ENCODE measurements around the gene NT5M. TPM values are rescaled to one million over a fixed set of nuclear protein-coding genes. Genes with fewer than 3 reads are reported as not detected.

Gene NT5M
- total and polyA plus RNA-seq, 2 donors (not counting 1 experiment from before 2014, with no cell fraction given): 0.37 to 1.2 TPM

DNA sequence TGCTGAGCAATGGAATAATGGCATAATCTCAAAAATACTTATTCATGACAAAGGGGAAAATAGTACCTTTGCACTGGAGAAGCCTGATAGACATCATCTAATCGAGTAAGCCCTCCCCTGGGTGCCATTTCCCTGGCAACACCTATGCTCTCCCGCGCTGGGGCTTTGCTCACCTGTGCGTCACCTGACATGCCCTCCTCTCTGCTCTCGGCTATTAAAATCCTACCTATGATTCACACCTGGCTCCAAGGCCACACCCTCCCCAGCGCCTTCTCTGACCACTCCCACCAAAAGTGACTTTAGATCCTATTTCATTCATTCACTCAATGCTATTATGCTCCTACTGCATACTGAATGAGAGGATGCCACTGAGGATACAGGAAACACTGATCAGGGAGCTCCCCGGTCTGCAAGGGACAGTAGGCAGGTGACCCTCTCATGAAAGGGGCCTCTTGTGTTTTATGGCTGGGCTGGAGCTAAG, 83.9 kb downstream of the NT5M start:
- Histone ChIP-seq H2AFZ (ENCODE audit: low read length) (no peak overlapping the region), H3K36me3 (ENCODE audit: control insufficient read depth, insufficient read depth, low read length) (no peaks in the 10 kb centered on the region), H3K4me3 (replicated peaks in 1 of 4; ENCODE audit: control extremely low read depth in 1 of 4, insufficient read depth in 1 of 4, low read depth in 3 of 4, low read length in 4 of 4) (no peak overlapping the region), H3K4me1 (ENCODE audit: control insufficient read depth, extremely low read depth, insufficient read depth, low read length) (no peaks in the 10 kb centered on the region), H3K4me2 (ENCODE audit: extremely low read depth, insufficient read depth, low read length) (no peak overlapping the region), H3K79me2 (ENCODE audit: control insufficient read depth, insufficient read depth, low read length) (no peaks in the 10 kb centered on the region), H3K9me3 (ENCODE audit: control insufficient read depth, insufficient read depth, low read depth, low read length) (no peaks in the 10 kb centered on the region), H4K20me1 (ENCODE audit: control insufficient read depth, extremely low read depth, insufficient read depth, low read length) (no peaks in the 10 kb centered on the region), H3K27me3 (ENCODE audit: control insufficient read depth, insufficient read depth, low read length) (peaks cover 5% of the 10 kb centered on the region), H3K9ac (ENCODE audit: insufficient read depth, low read length) (no peak overlapping the region), H3K27ac (ENCODE audit: insufficient read depth, low read length) (no peak overlapping the region)
- no peak for DNase-seq (ENCODE audit: low read depth in 2 of 2)
- TF ChIP-seq, protein P1, sequence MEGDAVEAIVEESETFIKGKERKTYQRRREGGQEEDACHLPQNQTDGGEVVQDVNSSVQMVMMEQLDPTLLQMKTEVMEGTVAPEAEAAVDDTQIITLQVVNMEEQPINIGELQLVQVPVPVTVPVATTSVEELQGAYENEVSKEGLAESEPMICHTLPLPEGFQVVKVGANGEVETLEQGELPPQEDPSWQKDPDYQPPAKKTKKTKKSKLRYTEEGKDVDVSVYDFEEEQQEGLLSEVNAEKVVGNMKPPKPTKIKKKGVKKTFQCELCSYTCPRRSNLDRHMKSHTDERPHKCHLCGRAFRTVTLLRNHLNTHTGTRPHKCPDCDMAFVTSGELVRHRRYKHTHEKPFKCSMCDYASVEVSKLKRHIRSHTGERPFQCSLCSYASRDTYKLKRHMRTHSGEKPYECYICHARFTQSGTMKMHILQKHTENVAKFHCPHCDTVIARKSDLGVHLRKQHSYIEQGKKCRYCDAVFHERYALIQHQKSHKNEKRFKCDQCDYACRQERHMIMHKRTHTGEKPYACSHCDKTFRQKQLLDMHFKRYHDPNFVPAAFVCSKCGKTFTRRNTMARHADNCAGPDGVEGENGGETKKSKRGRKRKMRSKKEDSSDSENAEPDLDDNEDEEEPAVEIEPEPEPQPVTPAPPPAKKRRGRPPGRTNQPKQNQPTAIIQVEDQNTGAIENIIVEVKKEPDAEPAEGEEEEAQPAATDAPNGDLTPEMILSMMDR (conservative IDR thresholded peaks at IDR 0.05 in 1 of 2, IDR thresholded peaks at IDR 0.05 in 1 of 2; ENCODE audit: low read depth in 1 of 2, low read length in 2 of 2): no peak
- no peak for TF ChIP-seq EZH2 (IDR thresholded peaks at IDR 0.05; ENCODE audit: low read length, missing control alignments)

DNA sequence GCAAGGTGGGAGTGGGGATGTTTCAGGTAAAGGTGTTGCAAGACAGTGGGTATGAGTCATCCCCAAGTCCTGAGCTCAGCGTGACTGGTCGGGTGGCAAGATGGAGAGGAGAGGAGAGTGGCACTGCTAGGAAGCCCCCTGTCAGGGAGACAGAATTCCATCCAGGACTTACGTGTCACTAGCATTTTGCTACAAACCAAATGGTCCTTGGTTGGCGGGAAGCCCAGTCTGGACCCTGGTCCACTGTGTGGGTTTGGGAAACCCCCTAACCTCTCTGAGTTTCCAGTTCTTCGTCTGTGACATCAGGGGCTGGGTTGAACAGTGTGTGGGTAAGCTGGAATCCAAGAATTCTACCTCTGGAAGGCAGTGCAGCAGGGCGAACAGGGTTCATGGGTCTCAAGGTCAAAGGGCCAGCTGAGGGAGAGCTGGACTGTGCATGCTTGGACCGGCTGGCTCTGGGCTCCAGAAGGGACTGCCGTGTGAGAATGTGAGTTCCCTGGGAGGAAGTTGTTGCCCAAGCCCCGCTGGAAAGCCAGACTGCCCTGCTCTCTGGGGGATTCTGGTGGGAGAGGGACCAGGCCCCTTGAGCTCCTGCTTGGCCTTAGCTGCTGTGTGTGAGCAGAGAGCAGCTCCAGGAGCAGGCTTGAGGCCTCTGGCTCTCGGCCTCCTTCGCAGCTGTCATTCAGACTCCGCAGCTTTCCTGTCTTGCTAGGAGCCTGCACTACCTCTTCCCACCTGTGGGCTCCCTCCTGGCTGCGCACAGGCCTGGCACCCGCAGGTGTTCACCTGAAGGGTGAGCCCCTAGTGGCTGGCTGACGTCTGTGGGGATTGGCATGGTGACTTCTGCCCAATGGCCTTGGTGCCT, 84.6 kb downstream of the NT5M start:
- no peaks in the 10 kb centered on the region for H4K20me1 ChIP-seq (ENCODE audit: control insufficient read depth, extremely low read depth, insufficient read depth, low read length)
- no peak overlapping the region for H3K4me3 ChIP-seq (replicated peaks in 1 of 4; ENCODE audit: control extremely low read depth in 1 of 4, insufficient read depth in 1 of 4, low read depth in 3 of 4, low read length in 4 of 4)
- H2AFZ ChIP-seq (ENCODE audit: low read length): no peak overlapping the region
- no peak overlapping the region for H3K4me2 ChIP-seq (ENCODE audit: extremely low read depth, insufficient read depth, low read length)
- H3K4me1 ChIP-seq (ENCODE audit: control insufficient read depth, extremely low read depth, insufficient read depth, low read length): no peaks in the 10 kb centered on the region
- no peaks in the 10 kb centered on the region for H3K79me2 ChIP-seq (ENCODE audit: control insufficient read depth, insufficient read depth, low read length)
- no peaks in the 10 kb centered on the region for H3K36me3 ChIP-seq (ENCODE audit: control insufficient read depth, insufficient read depth, low read length)
- no peak for TF ChIP-seq EZH2 (IDR thresholded peaks at IDR 0.05; ENCODE audit: low read length, missing control alignments)
- TF ChIP-seq, protein P1 (conservative IDR thresholded peaks at IDR 0.05 in 1 of 2, IDR thresholded peaks at IDR 0.05 in 1 of 2; ENCODE audit: low read depth in 1 of 2, low read length in 2 of 2): peak in 1 of 2 donors; percentile 16
- no peak overlapping the region for H3K9ac ChIP-seq (ENCODE audit: insufficient read depth, low read length)
- DNase-seq (ENCODE audit: low read depth in 2 of 2): no peak
- no peak overlapping the region for H3K27ac ChIP-seq (ENCODE audit: insufficient read depth, low read length)
- H3K27me3 ChIP-seq (ENCODE audit: control insufficient read depth, insufficient read depth, low read length): no peaks in the 10 kb centered on the region
- no peaks in the 10 kb centered on the region for H3K9me3 ChIP-seq (ENCODE audit: control insufficient read depth, insufficient read depth, low read depth, low read length)

DNA sequence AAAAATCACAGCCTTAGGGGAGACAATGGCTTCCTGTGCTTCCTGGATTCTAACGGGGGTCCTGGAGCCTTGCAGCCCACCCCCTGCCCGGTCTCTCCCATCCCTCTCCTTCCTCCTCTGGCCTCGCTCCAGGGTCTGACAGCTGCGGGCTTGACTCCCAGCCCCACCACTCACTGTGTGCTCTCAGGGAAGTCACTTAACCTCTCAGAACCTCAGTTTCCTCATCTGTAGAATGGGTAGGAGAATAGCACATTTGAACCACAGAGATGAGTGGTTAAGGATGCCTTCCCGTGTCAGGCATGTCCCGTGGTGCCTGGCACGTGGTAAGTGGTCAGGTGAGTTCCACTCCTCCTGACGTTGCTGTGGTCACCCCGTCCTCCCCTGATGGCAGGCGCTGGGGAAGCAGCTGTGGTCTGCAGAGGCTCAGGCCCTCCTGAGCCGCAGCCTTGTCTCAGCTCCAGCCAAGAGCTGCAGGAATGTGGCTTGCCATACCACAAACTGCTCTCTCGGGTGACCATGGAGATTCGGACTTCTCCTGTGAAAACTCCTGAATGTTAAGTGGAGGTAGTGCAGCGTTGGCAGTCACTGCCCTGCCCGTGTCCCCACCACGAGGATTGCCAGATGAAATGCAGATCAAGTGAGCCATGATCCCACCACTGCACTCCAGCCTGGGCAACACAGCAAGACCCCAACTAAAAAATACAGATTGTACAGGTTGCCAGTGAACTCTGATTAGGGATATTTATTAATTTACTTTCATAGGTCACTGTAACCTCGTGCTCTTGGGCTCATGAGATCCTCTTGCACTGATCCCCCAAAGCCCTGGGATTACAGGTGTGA, 85.7 kb downstream of the NT5M start:
- H4K20me1 ChIP-seq (ENCODE audit: control insufficient read depth, extremely low read depth, insufficient read depth, low read length): no peaks in the 10 kb centered on the region
- peak in 1 of 2 donors; percentile 86 for DNase-seq (ENCODE audit: low read depth in 2 of 2)
- no peak overlapping the region for H3K27ac ChIP-seq (ENCODE audit: insufficient read depth, low read length)
- no peak overlapping the region for H3K9ac ChIP-seq (ENCODE audit: insufficient read depth, low read length)
- no peak overlapping the region for H3K4me2 ChIP-seq (ENCODE audit: extremely low read depth, insufficient read depth, low read length)
- H3K36me3 ChIP-seq (ENCODE audit: control insufficient read depth, insufficient read depth, low read length): no peaks in the 10 kb centered on the region
- H3K4me1 ChIP-seq (ENCODE audit: control insufficient read depth, extremely low read depth, insufficient read depth, low read length): no peaks in the 10 kb centered on the region
- H3K27me3 ChIP-seq (ENCODE audit: control insufficient read depth, insufficient read depth, low read length): no peaks in the 10 kb centered on the region
- no peaks in the 10 kb centered on the region for H3K79me2 ChIP-seq (ENCODE audit: control insufficient read depth, insufficient read depth, low read length)
- no peak overlapping the region for H2AFZ ChIP-seq (ENCODE audit: low read length)
- H3K4me3 ChIP-seq (replicated peaks in 1 of 4; ENCODE audit: control extremely low read depth in 1 of 4, insufficient read depth in 1 of 4, low read depth in 3 of 4, low read length in 4 of 4): no peak overlapping the region
- H3K9me3 ChIP-seq (ENCODE audit: control insufficient read depth, insufficient read depth, low read depth, low read length): no peaks in the 10 kb centered on the region
- TF ChIP-seq, protein P1 (conservative IDR thresholded peaks at IDR 0.05 in 1 of 2, IDR thresholded peaks at IDR 0.05 in 1 of 2; ENCODE audit: low read depth in 1 of 2, low read length in 2 of 2): no peak
- no peak for TF ChIP-seq EZH2 (IDR thresholded peaks at IDR 0.05; ENCODE audit: low read length, missing control alignments)
